ENCODE data around the gene TNFAIP8L1. TPM values are rescaled to one million over a fixed set of nuclear protein-coding genes. Genes with fewer than 3 reads are reported as not detected.

Gene TNFAIP8L1
- total RNA-seq, 4 donors from 2014 or later = 1.5 to 7.0 (median 2.1) TPM

DNA sequence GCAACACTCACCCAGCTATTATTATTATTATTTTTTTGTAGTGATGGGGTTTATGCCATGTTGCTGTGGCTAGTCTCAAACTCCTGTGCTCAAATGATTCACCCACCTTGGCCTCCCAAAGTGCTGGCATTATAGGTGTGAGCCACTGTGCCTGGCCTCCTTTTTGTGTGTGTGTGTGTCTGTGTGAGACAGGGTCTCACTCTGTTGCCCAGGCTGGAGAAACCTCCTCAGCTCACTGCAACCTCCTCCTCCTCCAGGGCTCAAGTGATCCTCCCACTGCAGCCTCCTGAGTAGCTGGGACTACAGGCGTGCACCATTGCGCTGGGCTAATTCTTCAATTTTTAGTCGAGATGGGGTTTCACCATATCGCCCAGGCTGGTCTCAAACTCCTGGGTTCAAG is 34.4 kb downstream of the TNFAIP8L1 start:
- TF ChIP-seq, protein P1, sequence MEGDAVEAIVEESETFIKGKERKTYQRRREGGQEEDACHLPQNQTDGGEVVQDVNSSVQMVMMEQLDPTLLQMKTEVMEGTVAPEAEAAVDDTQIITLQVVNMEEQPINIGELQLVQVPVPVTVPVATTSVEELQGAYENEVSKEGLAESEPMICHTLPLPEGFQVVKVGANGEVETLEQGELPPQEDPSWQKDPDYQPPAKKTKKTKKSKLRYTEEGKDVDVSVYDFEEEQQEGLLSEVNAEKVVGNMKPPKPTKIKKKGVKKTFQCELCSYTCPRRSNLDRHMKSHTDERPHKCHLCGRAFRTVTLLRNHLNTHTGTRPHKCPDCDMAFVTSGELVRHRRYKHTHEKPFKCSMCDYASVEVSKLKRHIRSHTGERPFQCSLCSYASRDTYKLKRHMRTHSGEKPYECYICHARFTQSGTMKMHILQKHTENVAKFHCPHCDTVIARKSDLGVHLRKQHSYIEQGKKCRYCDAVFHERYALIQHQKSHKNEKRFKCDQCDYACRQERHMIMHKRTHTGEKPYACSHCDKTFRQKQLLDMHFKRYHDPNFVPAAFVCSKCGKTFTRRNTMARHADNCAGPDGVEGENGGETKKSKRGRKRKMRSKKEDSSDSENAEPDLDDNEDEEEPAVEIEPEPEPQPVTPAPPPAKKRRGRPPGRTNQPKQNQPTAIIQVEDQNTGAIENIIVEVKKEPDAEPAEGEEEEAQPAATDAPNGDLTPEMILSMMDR (IDR thresholded peaks at IDR 0.05; ENCODE audit: low read depth) = no peak

DNA sequence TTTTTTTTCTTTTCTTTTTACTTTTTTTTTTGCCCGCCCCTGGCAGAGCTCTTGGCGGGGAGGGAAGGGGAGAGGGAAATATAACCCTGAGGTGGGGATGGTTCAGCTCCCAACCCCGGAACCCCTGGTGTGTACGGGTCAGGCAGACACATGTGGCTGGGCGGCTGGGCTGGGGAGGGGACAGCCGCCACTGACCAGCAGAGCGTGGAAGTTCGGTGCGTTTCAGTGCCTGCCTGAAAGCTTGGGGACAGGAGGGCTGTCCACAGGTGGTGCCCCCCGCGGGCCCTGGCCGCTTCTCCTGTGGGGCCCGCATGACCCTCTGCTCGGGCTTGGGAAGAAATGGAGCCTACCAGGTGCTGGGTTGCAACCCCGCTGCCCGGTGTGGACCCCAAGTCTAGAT is 36.0 kb downstream of the TNFAIP8L1 start:
- TF ChIP-seq, protein P1 (IDR thresholded peaks at IDR 0.05; ENCODE audit: low read depth) = no peak

DNA sequence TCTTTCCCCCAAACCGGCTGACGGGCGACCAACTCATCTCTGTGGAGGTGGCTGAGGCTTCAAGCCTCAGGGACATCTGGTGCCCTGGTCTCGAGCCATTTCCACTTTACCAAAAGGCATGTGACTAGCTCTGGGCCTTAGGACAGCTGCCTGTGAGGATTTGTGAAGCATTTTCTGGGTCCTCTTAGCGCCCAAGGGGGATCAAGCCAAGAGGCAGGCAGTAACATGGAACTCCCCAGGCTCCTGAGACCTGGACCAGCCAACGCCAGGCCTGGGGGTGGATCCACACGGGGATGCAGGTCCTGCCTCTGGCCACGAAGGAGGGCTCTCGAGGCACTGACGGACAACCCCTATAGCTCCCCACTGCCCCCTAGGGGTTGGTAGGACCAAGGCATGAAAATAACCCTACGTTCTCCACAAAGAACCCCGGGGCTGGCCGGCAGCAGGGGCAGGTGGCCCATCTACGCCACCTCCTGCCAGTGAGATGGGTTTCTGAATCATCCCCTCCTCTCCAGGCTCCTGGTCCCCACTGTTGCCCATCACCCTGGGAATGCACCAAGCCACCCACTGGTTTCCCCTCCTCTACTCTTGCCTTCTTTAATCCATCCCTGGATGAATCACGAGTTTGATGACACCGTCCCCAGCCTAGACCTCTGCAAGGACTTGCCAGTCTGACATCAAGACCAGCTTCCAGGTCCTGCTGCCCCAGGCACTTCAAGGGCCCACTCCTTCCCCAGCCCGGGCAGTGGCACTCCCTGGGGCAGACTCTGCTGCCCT is 37.8 kb downstream of the TNFAIP8L1 start:
- TF ChIP-seq, protein P1 (IDR thresholded peaks at IDR 0.05; ENCODE audit: low read depth) = no peak

DNA sequence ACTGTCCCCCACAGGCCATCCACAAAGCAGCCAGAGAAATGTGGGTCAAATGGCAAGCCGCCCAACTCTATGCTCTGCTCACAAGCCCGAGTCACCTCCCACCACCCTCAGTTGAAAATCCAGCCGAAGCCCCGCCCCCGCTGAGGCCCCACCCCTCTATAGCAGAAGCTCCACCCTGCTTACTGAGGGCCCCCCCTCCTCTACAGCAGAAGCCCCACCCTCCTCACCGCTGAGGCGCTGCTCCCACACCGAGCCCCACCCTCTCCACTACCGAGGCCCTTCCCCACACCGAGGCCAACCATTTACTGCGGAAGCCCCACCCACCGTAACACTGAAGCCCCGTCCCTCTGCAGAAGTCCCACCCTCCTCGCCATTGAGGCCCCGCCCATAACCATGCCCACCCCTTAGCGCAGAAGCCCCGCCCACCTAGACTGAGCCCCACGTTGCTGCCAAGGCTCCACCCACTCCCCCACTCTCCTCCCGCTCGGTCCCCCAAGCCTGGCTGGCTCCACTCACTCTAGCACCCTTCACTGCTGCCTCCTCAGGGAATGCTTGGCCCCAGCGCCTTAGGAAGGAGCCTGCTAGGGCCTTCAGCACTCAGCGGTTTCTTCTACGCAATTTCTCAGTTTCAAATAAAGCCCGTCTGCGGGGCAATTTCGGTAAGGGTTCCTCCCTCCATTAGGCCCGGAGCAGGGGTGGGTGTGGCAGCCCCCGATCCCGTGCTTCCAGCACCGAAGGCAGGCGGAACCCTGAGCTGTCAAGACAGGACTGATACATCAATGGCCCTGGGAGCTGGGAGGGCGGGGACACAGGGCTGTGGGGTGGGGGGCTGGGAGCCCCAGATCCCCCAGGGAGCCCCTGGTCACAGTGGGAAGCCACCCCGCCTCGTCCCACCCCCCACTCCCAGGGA is 39.8 kb downstream of the TNFAIP8L1 start:
- TF ChIP-seq, protein P1 (IDR thresholded peaks at IDR 0.05; ENCODE audit: low read depth) = no peak

DNA sequence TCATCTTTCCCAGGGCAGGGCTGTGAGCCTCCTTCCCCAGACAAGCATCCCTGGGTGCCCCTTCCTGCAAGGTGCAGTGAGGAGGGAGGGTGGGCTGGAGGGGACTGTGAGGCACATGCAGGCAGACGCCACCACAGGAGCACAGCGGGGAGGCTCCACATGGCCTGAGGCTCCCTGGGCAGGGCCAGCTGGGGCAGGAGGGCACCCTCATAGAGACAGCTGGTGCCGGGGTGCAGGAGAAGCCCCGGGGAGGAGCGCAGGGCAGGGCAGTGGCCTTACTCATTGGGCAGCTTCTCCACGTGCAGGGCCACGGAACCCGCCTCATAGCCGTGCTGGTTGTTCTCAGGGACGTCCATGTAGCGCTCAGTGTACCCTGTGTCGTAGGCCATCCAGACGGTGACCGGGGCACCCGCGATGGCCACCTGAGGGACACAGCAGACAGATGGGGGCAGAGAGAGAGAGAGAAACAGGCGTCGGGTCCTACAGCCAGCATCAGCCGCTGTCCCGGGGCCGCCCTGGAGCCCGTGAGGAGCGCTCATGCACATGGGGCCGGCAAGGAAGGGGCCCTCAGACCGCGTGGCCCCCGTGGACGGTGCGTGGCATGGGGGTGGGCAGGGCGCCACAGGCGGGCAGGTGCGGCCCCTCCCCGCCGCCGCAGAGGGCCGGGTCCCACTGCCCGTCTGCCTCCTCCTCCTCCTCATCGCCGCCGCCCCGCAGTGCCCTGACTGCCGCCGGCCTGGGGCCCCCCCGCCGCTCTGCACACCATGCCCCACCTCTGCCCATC is 43.3 kb downstream of the TNFAIP8L1 start:
- TF ChIP-seq, protein P1 (IDR thresholded peaks at IDR 0.05; ENCODE audit: low read depth) = no peak

DNA sequence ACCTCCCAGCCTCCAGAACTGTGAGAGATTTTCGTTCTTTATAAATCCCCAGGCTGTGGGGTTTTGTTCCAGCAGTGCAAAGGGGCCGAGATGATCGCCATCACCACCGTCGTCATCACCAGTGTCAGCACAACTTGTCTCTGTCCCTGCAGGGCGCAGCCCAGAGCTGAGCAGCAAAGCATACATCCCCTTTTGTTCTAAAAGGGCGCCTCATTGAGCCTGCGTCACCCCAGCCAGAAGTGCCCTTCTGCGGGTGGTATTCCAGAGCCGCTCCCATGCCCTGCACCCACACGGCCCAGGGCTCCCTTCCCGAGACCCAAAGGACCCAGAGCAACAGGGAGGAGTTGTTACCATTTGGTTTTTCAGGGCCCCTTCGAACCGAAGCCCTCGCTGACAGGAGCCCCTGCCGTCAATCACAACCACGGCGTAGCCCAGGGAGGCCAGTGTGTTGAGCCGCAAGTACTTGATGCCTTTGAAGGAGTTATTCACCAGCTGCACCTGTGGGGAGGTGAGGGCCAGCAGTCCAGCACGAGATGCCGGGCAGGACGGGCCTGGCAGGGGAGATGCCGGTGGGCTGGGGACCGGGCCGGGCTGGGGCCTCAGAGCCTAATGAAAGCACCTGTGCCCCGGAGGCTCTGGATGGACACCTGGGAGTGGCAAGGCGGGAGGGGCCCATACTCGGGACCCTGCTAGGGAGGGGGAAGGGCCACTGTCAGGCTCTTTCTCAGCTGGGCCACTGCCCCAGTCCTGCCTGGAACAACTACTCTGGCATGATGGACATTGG is 45.2 kb downstream of the TNFAIP8L1 start:
- TF ChIP-seq, protein P1 (IDR thresholded peaks at IDR 0.05; ENCODE audit: low read depth) = no peak

All from subcutaneous adipose tissue (tissue), 4 donors.